ENCODE measurements around the gene TRPM2.

TRPM2 gene

GRCh38 chr21:44353191-44353970, at the start of gene TRPM2:
TSS of gene TRPM2 (plus strand) at chr21:44353621. CDS start at chr21:44353701, 80 bp downstream.
- DNase-seq: no peak

- no peak for DNase-seq
Observed at GRCh38 chr21:44304011-44304616, 49.3 kb upstream of the TRPM2 start.

DNA sequence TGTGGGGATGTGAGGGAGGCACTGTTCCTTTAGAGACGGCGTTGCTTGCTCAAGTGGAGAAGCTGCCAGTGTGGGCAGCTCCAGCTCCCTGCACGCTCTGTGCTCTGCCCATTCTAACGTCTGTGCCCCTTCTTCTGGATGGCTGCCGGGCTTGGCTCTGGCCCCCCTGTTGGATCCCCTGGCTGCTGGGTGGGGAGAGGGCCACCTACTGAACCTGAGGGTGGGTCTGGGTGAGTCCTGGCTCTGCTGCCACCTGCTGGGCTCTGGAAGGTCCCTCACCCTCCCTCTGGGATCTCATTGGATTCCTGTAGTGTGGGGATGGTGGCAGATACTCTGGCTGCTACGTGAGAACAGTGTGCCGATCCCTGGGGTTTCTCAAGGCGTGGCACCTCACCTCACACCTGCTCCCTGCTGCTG, 48.5 kb upstream of the TRPM2 start:
- no peak for DNase-seq

DNA sequence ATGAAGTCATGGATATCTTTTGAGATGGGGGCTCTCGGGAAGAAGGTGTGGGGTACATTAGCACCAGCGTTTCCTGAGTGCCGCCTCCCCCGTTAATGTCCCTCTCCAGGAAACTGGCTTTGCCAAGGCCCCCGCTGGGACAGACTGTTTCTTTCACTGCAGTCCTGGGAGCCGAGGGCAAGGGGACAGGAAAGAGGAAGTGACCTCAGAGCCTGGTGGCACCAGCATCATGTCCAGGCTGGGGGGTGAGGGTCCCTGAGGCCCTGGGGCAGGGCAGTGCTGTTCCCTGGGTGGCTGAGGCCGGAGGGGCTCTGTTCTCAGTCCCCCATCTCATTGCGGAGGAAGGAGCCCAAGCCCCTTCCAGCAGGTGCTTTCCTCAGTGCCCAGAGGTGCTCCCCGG, 47.7 kb upstream of the TRPM2 start:
- no peak for DNase-seq

- DNase-seq: no peak
Observed at GRCh38 chr21:44306936-44307704, 46.3 kb upstream of the TRPM2 start.

DNA sequence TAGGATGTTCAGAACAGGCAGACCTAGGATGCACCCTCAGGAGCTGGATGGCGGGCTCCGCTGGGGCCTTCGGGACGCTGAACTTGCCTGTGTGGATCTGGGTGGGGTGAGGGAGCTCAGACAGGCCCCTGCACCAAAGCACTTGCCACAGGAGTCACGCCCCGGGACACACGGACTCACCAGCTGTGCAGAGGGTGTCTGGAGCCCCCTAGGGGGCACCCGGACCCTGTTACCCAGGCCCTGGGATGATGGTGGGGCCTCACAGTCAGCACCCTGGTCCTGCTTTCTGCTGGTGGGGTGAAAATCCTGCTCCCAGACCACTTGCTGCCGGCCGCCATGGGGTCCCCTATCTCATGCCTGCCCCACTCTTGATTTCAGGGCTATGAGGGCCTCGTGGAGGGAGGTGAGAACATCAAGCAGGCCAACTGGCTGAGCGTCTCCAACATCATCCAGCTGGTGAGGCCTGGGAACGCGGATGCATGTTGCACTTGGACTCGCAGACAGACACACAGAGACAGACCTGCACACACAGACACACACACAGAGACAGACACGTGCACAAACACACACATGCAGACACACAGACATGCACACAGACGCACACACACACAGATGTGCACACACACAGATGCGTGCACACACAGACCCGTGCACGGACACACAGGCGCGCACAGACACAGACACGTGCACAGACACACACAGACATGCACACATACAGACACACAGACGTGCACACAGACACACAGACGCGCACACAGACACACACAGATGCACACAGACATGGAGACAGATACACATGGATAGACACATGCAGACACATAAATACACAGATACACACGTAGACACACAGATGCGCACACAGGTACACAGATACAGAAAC, 42.6 kb upstream of the TRPM2 start:
- no peak for DNase-seq

DNA sequence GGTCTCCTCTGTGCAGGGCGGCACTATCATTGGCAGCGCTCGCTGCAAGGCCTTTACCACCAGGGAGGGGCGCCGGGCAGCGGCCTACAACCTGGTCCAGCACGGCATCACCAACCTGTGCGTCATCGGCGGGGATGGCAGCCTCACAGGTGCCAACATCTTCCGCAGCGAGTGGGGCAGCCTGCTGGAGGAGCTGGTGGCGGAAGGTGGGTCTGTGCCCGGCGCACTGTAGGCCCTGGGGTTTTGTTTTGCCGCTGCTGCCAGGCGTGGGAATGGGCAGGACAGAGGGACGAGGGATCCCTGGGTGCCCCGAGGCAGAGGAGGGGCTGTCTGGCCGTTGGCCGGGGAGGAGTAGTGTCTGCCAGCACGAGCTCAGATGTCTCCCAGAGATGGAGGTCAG, 41.3 kb upstream of the TRPM2 start:
- no peak for DNase-seq

- DNase-seq: no peak
Observed at GRCh38 chr21:44312716-44313115, 40.7 kb upstream of the TRPM2 start.

DNA sequence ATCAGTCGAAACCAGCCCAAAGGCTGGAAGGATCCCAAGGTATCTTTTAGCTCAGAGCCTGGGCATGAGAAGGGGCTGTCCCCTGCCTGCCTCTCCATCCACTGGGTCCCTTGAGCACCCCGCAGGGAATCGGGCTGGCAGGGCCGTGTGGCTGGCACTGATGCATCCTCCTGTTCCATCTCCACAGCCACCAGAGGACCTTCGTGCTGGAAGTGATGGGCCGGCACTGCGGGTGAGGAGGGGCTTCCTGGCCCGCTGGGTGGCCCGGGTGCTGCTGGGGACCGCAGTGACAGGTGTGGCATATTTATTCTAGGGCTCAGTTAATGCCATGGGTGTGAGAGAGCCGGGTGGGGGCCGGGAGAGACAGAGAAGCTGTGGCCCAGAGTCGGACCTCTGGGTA, 40.0 kb upstream of the TRPM2 start:
- DNase-seq: no peak

DNA sequence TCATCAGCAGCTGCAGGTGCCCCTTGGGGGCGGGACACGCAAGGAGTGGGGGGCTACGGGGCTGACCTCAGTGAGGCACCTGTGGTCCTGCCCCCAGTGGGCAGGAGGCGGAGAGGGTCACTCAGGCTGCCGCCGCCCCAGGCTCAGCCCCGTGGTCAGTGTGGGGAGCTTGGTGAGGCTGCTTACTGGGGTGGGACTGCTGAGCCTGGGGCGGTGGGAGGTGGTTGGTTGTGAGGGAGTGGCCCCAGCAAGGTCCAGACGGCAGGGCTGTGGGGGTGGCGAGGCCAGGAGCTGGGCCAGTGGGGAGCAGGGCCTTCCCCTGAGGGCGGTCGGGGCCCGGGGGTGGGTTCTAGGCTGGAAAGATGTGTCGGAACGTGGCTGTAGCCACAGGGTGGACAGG, 39.3 kb upstream of the TRPM2 start:
- no peak for DNase-seq

GRCh38 chr21:44314561-44314960, 38.9 kb upstream of the TRPM2 start:
- DNase-seq: no peak

- DNase-seq: no peak
Observed at GRCh38 chr21:44315691-44316203, 37.7 kb upstream of the TRPM2 start.

DNA sequence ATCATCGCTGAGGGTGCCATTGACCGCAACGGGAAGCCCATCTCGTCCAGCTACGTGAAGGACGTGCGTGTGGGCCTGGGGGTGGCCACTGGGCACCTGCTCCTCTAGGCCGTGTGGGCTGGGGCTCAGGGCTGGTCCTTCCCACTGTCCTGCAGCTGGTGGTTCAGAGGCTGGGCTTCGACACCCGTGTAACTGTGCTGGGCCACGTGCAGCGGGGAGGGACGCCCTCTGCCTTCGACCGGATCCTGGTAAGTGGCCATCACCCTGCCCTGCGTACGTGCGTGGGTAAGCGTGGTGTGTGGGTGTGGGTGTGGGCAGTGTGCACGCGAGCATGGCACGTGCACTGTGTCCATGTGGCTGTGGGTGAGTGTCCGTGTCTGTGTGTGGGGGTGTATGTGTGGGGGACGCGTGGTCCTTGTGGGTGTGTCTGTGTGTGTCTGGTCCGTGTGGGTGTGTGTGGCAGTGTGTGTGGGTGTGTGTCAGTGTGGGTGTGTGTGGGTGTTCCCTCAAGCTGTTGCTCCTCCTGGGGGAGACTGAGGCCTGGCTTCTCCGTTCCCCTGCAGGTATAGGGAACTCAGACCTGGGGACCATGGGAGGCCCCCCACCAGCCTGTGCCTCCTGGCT, 37.0 kb upstream of the TRPM2 start:
- no peak for DNase-seq

DNA sequence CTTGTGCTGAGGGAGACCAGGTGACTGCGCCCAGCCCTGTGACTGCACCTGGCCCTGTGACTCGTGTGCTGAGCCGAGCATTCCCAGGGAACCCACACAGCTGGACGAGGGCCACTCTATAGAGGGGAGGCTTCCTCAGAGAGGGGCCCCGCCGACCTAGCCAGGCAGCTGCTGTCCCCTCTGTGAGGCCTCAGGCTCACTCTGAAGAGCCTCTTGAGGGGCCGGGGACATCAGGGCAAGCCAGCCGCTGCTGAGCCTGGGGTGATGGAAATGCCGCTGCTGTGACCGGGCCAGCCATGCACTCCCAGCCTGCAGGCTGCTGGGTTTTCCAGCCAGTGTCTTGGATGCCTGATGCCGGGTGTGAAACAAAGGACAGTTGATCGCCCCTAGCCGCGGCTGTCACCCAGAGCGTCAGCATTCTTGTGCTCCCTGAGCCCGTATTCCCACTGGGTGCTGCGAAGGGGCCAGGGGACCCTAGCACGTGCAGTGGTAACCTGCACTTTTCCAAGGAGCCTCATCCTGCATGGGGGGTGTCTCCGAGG, 36.1 kb upstream of the TRPM2 start:
- no peak for DNase-seq

DNA sequence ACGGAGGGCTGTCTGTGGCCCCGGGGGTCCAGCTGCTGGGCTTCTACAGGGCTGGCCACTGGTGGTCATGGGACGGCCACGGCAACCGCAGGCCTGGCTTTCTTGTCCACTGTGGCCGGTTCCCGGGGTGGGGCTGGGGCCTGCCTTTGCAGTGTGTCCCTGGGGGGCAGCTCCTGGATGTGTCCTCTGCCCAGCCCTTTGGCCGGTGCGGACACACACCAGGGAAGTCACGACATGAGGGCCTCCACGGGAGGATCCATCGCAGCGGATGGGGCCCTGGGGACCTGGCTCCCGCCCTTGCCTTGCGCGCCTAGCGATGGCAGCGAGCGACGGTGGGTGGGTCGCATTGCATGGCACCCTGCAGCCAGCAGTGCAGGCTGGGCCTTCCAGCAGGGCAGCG, 35.5 kb upstream of the TRPM2 start:
- DNase-seq: no peak

- no peak for DNase-seq
Observed at GRCh38 chr21:44318489-44319285, 34.7 kb upstream of the TRPM2 start.

- no peak for DNase-seq
Observed at GRCh38 chr21:44319407-44320065, 33.9 kb upstream of the TRPM2 start.

- DNase-seq: no peak
Observed at GRCh38 chr21:44320847-44321246, 32.6 kb upstream of the TRPM2 start.

DNA sequence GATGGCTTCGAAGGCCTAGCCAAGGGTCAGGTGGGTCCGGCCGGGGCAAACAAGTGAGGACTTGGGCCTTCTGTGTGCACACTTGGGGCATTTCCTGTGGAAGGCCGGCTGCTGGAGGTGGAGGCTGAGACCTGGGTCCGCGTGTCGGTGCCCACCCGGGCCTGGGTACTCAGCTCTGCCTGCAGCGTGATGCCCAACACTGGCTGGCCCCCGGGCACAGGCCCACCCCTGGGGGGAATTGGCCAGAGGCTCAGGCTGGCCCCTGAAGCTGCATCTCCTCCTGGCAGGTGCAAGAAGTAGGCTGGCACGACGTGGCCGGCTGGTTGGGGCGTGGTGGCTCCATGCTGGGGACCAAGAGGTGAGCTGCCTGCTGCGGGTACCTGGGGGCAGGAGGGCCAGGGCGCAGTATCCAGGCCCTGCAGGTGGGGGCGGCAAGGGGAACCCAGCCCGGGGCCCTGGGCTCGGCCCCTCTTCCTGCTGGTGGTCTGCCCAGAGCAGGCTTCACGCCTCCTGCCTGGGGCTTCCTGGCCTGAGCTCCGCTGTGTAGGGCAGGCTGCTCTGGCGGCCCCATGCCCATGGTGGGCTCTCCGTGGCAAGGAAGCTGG, 31.5 kb upstream of the TRPM2 start:
- DNase-seq: no peak
